NCI-H146 treated with DMSO at 0.1 percent for 48 hours (cell line): ENCODE results near the gene BAHD1.
A peak's percentile ranks its signal among the peaks of the same experiment; 100 is the strongest.

Source experiments
- DNase-seq: peaks from one replicate; lab custom pipeline; 2025; ENCODE audit not compliant: unreplicated experiment; lab: John Stamatoyannopoulos, UW

The BAHD1 gene

DNA sequence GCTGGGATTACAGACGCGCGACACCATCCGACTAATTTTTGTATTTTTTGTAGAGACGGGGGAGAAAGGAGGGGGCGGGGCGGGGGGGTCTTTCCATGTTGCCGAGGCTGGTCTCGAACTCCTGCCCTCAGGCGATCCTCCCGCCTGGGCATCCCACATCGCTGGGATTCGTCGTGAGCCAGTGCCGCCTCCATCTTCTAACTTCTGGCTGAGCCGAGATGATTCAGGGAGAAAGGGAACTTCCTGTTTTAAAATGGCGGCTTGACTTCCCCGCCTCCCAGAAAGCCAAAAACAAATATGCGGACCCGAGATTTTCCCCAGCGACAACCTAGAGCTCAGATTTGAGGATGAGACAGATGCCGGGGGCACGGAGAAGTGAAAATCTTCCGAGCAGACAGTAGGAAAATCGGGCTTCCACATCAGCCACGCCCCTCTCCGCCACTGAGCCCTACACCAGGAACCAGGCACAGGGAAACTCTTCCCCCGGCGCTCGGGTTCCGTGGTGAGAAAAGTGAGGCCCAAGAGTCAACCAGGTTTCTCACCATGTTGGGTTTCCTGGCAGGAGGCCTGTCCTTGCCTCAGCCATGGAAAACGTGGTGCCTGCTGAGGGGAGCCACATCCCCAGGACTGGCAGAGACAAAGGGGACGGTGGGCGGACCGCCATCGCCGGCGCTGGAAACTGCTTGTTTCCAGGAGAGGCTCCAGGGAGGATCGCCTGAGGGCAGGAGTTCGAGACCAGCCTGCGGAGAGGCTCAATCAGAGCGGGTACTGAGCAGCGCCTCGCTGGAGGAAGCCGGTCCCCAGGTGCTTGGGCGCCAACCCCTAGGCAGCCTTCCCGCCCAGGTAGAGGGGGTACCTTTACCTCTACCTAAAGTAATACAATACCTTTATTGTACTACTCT, 48.8 kb downstream of the BAHD1 start:
- no peak for DNase-seq

DNA sequence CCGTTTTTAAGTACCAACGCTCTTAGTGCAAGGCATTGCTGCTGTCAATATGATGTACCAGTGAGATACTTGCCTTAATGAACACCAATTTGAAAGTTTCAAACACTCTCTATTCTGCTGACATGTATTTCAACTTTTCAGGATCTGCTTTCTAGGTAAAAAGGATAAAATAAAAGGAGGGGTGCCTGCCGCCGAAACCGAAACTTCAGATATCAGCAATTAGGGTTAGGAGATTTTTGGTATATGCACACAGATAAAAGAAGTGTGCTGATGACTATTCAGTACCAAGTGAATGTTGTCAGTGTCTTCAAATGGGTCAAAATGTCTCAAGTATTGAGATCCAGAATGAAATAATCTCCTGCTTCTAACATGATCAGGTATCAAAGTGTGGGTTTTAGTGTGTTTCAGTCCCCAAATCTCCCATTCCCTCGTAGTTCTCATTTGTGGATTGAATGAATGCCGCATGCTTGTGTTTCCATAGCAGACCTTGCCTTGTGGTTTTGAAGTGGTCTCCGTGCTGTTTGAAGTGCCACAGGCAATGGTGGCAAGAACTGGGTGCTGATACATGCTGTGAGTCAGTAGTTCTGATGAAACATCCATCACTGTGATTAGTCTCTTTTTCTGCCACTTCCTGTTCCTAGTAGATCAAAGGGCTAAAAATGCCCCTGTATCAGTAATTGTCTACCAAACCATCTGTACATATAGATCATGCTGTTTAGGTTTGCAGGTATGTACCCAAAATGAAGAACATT, 52.5 kb downstream of the BAHD1 start:
- no peak for DNase-seq

DNA sequence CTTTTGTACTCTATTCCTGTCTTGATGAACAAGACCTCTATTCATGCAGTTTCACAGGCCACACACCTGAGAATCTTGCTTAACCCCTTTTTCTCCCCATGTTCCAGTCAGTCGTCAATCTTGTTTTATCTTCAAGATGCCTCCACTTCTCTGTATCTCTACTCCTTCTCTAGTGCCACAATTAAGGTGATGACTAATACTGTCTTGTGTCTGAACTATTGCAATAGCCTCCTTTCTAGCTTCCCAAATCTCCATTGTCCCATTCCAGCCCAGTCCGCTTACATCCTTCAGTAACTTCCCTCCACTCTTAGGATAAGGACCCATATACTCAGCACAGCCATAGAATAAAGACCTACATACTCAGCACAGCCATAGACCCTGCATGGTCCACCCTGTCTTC, 54.8 kb downstream of the BAHD1 start:
- DNase-seq = no peak

DNA sequence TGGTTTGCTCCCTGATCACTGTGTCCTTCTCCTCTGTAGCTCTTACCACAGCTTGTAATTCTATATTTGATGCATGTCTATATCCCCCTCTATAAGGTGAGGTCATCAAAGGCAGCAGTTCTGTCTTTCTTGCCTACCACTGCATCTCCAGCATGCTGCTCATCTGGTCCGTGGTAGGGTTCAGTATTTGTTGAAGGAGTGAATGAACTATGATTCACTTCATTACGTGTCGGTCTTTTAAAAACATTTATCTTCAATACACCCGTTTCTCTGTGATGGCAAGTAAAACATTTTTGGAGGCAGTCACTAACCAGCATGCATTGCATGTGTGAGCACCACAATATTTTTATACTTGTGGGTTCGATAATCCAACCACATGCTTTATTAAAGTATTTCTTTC, 57.7 kb downstream of the BAHD1 start:
- DNase-seq = no peak

DNA sequence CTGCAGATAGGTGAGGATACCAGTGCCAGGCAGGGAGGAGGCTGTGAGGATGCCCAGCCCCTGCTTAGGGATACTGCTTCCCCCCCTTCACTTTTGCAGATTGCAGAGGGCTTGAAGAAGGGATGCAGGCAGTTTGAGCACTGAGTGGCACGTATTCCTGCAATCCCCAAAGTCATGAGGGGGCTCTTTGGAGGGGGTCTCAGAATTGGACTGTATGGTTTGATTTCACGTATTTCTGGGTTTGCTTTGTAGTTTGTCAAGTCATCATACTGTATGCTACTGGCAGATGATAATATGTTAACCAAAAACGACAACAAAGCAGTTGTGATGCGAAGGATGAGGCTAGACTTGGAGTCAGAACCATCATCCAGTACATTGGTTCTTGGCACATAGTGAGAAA, 58.1 kb downstream of the BAHD1 start:
- no peak for DNase-seq

DNA sequence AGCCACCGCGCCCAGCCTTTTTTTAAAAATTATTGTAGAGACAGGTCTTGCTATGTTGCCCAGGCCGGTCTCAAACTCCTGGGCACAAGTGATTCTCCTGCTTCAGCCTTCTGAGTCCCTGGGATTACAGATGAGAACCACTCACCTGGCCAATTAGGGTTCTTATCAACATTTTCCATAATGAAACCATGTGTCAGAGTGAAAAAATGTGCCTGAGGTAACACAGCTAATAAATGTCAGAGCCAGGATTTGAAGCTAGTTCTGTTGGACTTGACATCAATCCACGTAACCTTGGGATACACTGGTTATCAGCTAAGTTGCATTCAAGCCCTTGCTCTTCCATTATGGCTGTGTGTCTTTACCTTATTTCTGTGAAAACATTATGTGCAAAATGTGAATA, 59.2 kb downstream of the BAHD1 start:
- no peak for DNase-seq

DNA sequence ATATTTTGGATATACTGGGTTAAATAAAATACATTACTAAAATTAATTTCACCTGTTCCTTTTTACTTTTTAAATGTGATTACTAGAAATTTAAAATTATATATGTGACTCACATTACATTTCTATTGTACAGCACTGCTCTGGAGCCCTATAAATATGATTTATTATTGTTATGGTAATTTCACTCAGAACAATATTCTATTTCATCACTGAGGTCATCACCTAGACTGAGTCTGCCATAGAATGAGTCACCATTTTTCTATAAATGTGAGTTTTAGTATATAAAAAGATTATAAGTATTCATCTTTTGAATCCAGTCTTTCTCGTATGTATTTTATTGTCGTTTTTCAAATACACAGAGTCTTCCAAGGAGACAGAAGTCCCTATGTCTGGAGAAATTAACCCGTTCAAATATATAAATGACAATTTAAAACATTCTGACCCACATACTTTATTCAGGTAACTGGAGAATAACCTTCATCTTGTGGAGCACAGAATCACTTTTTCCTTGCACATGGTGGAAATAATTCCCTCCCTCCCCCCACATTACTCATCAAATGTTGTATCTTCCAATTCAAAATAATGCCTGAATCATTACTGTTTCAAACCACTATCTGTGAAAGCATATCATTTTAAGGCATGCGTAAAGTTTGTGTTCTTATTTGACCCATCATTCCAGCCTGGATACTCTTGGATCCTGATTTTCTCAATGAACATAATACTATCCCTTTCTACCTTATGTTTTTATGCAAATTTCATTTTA, 60.0 kb downstream of the BAHD1 start:
- no peak for DNase-seq

DNA sequence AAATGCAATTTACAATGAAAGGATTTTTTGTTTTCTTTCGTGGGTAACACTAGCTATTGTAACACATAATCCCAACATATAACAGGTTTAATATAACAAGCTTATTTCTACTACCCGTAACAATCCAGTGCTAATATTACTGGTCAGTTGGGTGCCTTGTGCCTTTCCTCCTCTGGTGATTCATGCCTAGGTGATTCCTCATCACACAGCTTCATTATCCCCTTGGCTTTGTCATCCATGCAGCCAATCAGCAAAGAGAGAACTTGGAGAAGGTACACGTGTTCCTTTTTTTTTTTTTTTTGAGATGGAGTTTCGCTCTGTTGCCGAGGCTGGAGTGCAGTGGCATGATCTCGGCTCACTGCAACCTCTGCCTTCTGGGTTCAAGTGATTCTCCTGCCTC, 60.7 kb downstream of the BAHD1 start:
- DNase-seq = no peak

DNA sequence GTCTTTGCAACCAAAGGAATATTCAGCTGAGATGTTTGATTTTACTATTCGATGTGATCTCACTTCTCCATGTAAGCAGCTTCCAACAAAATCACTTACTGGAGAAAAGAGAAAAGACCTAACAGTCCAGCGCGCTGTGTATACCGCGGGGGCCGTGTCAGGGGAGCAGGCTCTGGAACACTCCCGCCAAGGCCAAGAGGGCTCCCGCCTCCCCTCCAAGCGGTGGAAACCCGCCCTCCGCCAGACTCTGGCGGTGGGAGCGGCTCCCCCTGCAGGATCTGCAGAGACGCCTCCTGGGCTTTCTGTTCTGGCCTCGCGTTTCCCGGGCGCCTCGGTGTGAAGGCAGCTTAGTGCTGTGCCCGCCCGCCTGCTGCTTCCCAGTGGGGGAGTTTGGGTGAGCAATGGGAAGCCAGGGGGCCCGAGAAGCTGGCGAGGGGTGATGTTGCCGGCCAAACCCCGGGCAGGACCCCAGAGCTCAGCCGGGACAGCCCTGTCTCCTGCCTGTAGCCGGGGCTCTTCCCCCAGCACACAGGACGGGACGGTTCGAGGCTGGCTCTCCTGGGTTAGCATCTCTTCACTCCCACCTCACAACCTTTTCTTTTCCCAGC, 66.3 kb downstream of the BAHD1 start:
- peak; percentile 23 for DNase-seq

DNA sequence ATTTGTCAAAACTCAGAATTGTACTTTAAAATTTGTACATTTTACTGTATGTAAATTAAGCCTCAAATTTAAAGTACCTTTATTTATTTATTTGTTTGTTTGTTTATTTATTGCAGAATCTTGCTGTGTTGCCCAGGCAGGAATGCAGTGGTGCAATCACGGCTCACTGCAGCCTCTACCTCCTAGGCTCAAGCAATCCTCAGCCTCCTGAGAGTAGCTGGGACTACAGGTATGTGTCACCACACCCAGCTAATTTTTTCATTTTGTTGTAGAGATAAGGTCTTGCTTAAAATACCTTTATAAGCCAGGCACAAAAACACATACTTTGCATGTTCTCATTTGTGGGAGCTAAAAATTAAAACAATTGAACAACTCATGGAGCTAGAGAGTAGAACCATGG, 67.5 kb downstream of the BAHD1 start:
- no peak for DNase-seq

DNA sequence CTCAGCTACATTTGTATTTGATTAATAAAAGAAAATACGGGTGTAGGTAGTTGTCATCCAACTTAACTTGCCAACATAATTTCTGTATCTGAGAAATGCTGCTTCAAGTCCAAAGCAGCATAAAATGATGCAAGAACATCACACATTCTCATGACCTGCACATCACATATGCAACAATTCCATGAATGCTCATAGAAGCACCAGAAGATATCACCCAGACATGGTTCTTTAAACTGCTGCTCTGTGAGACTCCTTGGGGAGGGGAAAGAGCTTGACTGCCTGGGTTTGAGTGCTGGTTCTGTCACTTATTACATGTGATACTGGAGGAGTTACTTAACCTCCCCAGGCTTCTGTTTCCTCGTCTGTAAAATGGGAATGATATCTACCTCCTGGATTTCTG, 69.4 kb downstream of the BAHD1 start:
- no peak for DNase-seq

DNA sequence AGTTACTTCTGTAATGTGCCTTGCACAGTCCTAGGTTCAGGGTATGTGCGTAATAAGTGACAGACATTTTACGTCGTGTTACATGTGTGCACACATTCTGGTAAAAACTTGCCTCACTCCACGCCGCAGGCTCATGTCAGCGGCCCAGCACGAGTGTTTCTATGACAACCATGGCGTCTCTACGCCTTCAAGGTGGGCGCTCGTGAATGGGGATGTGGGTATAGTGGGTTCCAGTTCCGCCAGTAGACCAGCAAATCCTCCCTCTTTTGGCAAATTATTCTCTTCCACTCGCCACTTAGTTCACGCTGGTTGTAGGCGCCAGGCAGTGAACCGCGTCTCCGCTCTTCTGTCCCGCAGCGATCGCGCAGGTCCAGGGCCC, 70.3 kb downstream of the BAHD1 start:
- DNase-seq = no peak

DNA sequence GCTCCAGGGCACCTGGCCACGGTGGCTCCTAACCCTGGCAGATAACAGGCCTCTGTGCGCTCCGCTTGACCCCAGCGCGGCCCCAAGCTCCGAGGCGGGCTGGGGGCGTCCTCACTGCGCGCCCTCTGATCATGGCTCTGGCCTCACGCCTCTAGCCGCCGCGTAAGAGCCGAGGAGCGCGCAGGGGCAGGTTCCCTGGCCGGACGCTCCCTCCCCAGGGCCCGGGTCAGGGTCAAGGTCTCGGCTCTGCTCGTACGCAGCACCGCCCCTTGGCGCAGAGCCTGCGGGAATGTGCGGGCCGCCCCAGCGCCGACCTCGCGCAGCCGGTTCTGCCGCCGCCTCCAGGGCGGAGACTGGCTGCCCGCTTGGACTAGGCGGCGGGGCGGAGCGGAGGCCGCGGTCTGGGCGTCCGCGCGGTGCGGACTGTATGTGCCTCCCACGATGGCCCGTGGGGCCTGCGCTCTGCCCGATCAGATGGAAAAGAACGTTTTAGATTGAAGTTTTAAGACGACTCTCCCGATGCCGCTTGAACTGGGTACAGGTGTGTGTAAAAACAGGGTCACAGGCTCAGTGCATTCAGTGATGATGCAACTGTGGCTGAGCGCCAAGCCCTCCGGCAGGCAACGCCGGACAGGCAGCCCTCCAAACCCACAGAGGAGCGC, 70.8 kb downstream of the BAHD1 start:
- peak; percentile 17 for DNase-seq

DNA sequence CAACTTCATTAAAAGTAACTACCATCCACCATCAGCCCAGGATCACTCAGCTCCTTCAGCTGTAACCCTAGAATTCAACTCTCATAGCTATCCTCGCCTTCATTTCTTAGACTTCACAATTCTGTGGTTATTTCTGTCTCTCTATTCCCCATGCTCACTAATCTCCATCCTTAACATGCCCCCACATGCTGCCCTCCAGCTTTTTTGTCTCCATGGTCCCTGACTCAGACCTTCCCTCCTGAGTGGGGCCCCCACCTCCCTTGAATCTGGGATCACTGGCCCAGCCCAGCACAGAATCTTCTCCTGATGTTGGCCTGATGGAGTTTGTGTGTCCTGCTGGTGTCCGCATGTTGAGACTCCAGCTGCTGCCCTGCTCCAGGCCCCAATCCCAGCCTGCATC, 71.7 kb downstream of the BAHD1 start:
- DNase-seq = no peak

DNA sequence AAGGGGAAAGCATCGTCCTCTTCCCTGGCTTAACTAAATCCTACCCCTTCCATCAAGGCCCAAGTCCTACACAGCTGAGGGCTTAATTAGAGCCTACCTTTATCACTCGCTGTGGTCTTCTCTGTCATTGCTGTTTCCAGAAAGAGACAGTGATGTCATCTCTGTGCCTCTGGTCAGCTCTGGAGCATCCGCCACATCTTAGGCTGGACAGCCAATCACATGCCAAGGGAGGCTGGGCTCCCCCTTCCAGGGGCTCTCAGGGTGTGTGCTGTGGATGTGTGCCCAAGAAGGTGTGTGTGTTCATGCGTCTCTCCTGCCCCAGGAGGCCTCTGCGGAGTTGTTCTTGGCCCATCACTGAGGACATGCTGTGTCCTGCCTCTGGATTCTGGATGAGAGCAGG, 72.9 kb downstream of the BAHD1 start:
- DNase-seq = no peak

DNA sequence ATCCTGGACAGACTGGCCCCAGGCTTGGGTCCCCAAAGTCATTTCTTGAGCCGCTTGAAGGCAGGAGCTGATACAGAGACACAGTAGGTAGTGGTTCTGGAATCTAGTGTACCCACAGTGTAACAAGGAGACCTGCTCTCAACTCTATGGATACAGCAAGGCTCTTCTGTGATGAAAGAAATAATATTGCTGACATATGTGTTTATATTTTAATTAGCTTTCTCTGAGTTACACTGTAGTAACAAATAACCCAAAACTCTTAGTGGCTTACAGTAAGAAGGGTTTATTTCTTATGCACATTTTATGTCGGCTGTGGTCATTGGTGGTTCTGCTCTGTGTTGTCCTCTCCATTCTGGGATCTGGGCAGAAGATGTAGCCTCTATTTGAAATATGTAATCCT, 75.6 kb downstream of the BAHD1 start:
- no peak for DNase-seq
